Measurements from ENCODE around the gene ZNF71. TPM values are rescaled to one million over a fixed set of nuclear protein-coding genes. Genes with fewer than 3 reads are reported as not detected.

The ZNF71 gene
- total RNA-seq, 1 donor from 2014 or later, result 6.1 TPM

DNA sequence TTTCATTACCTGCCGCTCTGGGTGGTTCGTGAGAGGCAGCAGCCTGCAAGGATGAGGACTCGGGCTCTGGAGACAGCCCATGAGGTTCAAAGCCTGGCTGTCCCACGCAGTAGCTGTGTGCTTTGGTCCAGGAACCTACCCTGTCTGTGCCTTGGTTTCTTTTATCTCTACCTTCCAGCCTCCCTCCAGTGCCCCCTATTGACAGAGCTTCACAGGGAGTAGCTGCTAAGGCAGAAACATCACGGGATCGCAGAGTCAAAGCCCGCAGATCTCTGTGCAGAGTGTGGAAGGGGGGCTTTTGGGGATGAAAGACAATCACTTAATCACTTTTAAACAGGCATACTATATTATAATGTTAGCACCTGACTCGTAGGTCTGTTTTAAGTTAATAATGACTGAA lies 16.2 kb downstream of the ZNF71 start:
- no peak overlapping the region for H3K4me3 ChIP-seq (ENCODE audit: low read depth, low read length)
- FAIRE-seq, result no peak
- TF ChIP-seq, protein P1, sequence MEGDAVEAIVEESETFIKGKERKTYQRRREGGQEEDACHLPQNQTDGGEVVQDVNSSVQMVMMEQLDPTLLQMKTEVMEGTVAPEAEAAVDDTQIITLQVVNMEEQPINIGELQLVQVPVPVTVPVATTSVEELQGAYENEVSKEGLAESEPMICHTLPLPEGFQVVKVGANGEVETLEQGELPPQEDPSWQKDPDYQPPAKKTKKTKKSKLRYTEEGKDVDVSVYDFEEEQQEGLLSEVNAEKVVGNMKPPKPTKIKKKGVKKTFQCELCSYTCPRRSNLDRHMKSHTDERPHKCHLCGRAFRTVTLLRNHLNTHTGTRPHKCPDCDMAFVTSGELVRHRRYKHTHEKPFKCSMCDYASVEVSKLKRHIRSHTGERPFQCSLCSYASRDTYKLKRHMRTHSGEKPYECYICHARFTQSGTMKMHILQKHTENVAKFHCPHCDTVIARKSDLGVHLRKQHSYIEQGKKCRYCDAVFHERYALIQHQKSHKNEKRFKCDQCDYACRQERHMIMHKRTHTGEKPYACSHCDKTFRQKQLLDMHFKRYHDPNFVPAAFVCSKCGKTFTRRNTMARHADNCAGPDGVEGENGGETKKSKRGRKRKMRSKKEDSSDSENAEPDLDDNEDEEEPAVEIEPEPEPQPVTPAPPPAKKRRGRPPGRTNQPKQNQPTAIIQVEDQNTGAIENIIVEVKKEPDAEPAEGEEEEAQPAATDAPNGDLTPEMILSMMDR (IDR thresholded peaks at IDR 0.05; ENCODE audit: insufficient read depth, low read length, severe bottlenecking), result no peak
- no peaks in the 10 kb centered on the region for H3K27me3 ChIP-seq (ENCODE audit: control insufficient read depth, insufficient read depth, low read length)
- peaks cover 3% of the 10 kb centered on the region for H3K36me3 ChIP-seq (ENCODE audit: control insufficient read depth, insufficient read depth, low read length)
- no peak for DNase-seq (ENCODE audit: low read depth)

DNA sequence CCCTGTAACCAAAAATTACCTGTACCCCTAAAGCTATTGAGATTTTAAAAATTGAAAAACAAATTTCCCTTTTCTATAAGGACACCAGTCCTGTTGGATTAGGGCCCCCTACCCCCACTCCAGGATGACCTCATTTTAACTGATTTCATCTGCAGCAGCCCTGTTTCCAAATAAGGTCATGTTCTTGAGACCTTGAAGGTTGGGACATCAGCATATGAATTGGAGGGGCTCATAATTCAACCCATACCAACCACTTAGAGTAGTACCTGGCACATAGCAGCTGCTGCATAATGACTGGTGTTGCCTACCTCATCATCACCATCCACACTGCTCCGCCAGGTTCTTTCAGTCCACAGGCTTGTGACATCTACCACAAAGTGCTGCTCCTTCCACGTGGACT lies 17.6 kb downstream of the ZNF71 start:
- H3K36me3 ChIP-seq (ENCODE audit: control insufficient read depth, insufficient read depth, low read length), result peaks cover 3% of the 10 kb centered on the region
- no peaks in the 10 kb centered on the region for H3K27me3 ChIP-seq (ENCODE audit: control insufficient read depth, insufficient read depth, low read length)
- TF ChIP-seq, protein P1 (IDR thresholded peaks at IDR 0.05; ENCODE audit: insufficient read depth, low read length, severe bottlenecking), result no peak
- DNase-seq (ENCODE audit: low read depth) (no peak), FAIRE-seq (no peak)
- no peak overlapping the region for H3K4me3 ChIP-seq (ENCODE audit: low read depth, low read length)

GRCh38 chr19:56613639-56614038 lies 18.5 kb downstream of the ZNF71 start:
- TF ChIP-seq, protein P1 (IDR thresholded peaks at IDR 0.05; ENCODE audit: insufficient read depth, low read length, severe bottlenecking), result no peak
- FAIRE-seq (no peak), DNase-seq (ENCODE audit: low read depth) (no peak)
- Histone ChIP-seq H3K36me3 (ENCODE audit: control insufficient read depth, insufficient read depth, low read length) (peaks cover 3% of the 10 kb centered on the region), H3K4me3 (ENCODE audit: low read depth, low read length) (no peak overlapping the region), H3K27me3 (ENCODE audit: control insufficient read depth, insufficient read depth, low read length) (no peaks in the 10 kb centered on the region)

- FAIRE-seq (peak; percentile 83), DNase-seq (ENCODE audit: low read depth) (no peak)
- Histone ChIP-seq H3K27me3 (ENCODE audit: control insufficient read depth, insufficient read depth, low read length) (no peaks in the 10 kb centered on the region), H3K36me3 (ENCODE audit: control insufficient read depth, insufficient read depth, low read length) (peaks cover 3% of the 10 kb centered on the region), H3K4me3 (ENCODE audit: low read depth, low read length) (no peak overlapping the region)
- TF ChIP-seq, protein P1 (IDR thresholded peaks at IDR 0.05; ENCODE audit: insufficient read depth, low read length, severe bottlenecking), result no peak
These were observed 22.4 kb downstream of the ZNF71 start for GRCh38 chr19:56617531-56617930.

DNA sequence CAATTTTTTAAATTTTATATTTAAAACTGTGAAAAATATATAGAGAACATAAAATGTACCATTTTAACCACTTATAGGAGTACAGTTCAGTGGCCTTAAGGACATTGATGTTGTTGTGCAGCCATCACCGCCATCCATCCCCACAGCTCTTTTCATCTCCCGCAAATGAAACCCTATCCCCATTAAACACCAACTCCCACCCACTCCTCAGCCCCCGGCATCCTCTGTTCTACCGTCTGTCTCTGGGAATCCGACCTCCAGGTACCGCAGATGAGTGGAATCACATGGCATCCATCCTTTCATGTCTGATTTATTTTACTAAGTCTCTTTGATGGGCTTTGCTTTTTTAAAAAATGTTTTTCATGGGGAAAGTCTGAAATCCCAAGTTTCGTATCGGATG lies 24.0 kb downstream of the ZNF71 start:
- no peak for FAIRE-seq
- Histone ChIP-seq H3K36me3 (ENCODE audit: control insufficient read depth, insufficient read depth, low read length) (peaks cover 3% of the 10 kb centered on the region), H3K4me3 (ENCODE audit: low read depth, low read length) (no peak overlapping the region), H3K27me3 (ENCODE audit: control insufficient read depth, insufficient read depth, low read length) (no peaks in the 10 kb centered on the region)
- DNase-seq (ENCODE audit: low read depth), result no peak
- TF ChIP-seq, protein P1 (IDR thresholded peaks at IDR 0.05; ENCODE audit: insufficient read depth, low read length, severe bottlenecking), result no peak

DNA sequence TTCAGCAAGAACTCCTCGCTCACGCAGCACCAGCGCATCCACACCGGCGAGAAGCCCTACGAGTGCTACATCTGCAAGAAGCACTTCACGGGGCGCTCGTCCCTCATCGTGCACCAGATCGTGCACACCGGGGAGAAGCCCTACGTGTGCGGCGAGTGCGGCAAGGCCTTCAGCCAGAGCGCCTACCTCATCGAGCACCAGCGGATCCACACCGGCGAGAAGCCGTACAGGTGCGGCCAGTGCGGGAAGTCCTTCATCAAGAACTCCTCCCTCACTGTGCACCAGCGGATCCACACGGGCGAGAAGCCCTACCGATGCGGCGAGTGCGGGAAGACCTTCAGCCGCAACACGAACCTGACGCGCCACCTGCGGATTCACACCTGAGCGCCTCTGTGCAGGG lies 27.3 kb downstream of the ZNF71 start:
- TF ChIP-seq, protein P1 (IDR thresholded peaks at IDR 0.05; ENCODE audit: insufficient read depth, low read length, severe bottlenecking), result no peak
- Histone ChIP-seq H3K36me3 (ENCODE audit: control insufficient read depth, insufficient read depth, low read length) (peaks cover 3% of the 10 kb centered on the region), H3K4me3 (ENCODE audit: low read depth, low read length) (no peak overlapping the region), H3K27me3 (ENCODE audit: control insufficient read depth, insufficient read depth, low read length) (no peaks in the 10 kb centered on the region)
- DNase-seq (ENCODE audit: low read depth) (no peak), FAIRE-seq (peak; percentile 82)

Data from bronchial epithelial cell (primary cell).